PC-9 (cell line): ENCODE data around the gene IFI44. TPM values are rescaled to one million over a fixed set of nuclear protein-coding genes. Genes with fewer than 3 reads are reported as not detected.
A peak's percentile ranks its signal among the peaks of the same experiment; 100 is the strongest.

Source experiments
- BruUV-seq: library from RNA; stranded (reverse); fragments of 400-500 nt; replicated peaks from 2 replicates; lab custom pipeline; 2021; lab: Mats Ljungman, UMichigan
- CTCF ChIA-PET: fragments of 300-600 bp; sonication (Branson Sonifier 250); formaldehyde crosslinking; loops from one replicate; lab custom pipeline; 2022; ENCODE audit warnings: antibody characterized with exemption; lab: Charles Lee
- POLR2A ChIA-PET: fragments of 300-600 bp; sonication (Branson Sonifier 250); formaldehyde crosslinking; loops from one replicate; lab custom pipeline; 2022; ENCODE audit warnings: antibody characterized with exemption; ENCODE audit not compliant: unreplicated experiment; lab: Charles Lee
- DNase-seq, 2 experiments: peaks; one replicate each; pipeline versions ENCODE4 v3.0.0 to v3.0.0-alpha.2; 2015 to 2022; ENCODE audit warnings: mixed read lengths in 1 of 2
- H2AFZ ChIP-seq: fragments of 200-600 bp; sonication (generic); 2 replicates; pipeline ENCODE4 v1.8.1; 2017; ENCODE audit warnings: antibody characterized with exemption
- H3F3A ChIP-seq: fragments of 200-600 bp; sonication (generic); 2 replicates; pipeline ENCODE4 v1.8.1; 2017; ENCODE audit warnings: antibody characterized with exemption, mild to moderate bottlenecking, low read depth; ENCODE audit not compliant: insufficient read depth
- H3K27ac ChIP-seq: fragments of 200-600 bp; sonication (generic); 2 replicates; pipeline ENCODE4 v1.6.1; 2016; ENCODE audit warnings: mixed run types
- H3K27me3 ChIP-seq: fragments of 200-600 bp; sonication (generic); 2 replicates; pipeline ENCODE4 v1.6.1; 2016; ENCODE audit warnings: low read depth, mixed run types; ENCODE audit not compliant: insufficient read depth
- H3K36me3 ChIP-seq: fragments of 200-600 bp; sonication (generic); 2 replicates; pipeline ENCODE4 v1.6.1; 2016; ENCODE audit warnings: low read depth, mixed run types
- H3K4me1 ChIP-seq: fragments of 200-600 bp; sonication (generic); replicated peaks from 2 replicates; pipeline ENCODE4 v1.6.1; 2016; ENCODE audit warnings: mixed run types; ENCODE audit not compliant: insufficient read depth
- H3K4me2 ChIP-seq: fragments of 200-600 bp; sonication (generic); 2 replicates; pipeline ENCODE4 v1.6.1; 2017; ENCODE audit warnings: mixed run types
- H3K4me3 ChIP-seq: fragments of 200-600 bp; sonication (generic); 2 replicates; pipeline ENCODE4 v1.6.1; 2016; ENCODE audit warnings: mixed run types
- H3K79me2 ChIP-seq: fragments of 200-600 bp; sonication (generic); 2 replicates; pipeline ENCODE4 v1.6.1; 2017; ENCODE audit warnings: low read depth, mixed run types
- H3K9me2 ChIP-seq: fragments of 200-600 bp; sonication (generic); 2 replicates; pipeline ENCODE4 v1.8.1; 2017; ENCODE audit warnings: mild to moderate bottlenecking; ENCODE audit not compliant: insufficient read depth
- H3K9me3 ChIP-seq: fragments of 200-600 bp; sonication (generic); 2 replicates; pipeline ENCODE4 v1.8.1; 2016; ENCODE audit warnings: low read depth; ENCODE audit not compliant: insufficient read depth
- H4K20me1 ChIP-seq: fragments of 200-600 bp; sonication (generic); 2 replicates; pipeline ENCODE4 v1.8.1; 2017; ENCODE audit not compliant: insufficient read depth
- EZH2 ChIP-seq: fragments of 200-600 bp; sonication (generic); IDR thresholded peaks from 2 replicates; pipeline ENCODE4 v1.8.0; 2017; ENCODE audit warnings: antibody characterized with exemption, low read depth
- intact Hi-C: fragments of 100-400 bp; cut with micrococcal nuclease; formaldehyde crosslinking; loops from one replicate; pipeline ENCODE4 v1.10.0; 2022; ENCODE audit not compliant: unreplicated experiment
- total RNA-seq: library from RNA; stranded (reverse); gene quantifications from 2 replicates; pipeline ENCODE4 v1.2.3, GENCODE V29; 2021
- TF ChIP-seq, protein P1 (sequence below): fragments of 200-600 bp; sonication (generic); conservative IDR thresholded peaks from 2 replicates; pipeline ENCODE4 v1.6.1; 2017; ENCODE audit warnings: mixed run types, antibody characterized with exemption, mild to moderate bottlenecking, moderate library complexity

The IFI44 gene
- total RNA-seq, 1 experiment from 2014 or later: 4.8 TPM

DNA sequence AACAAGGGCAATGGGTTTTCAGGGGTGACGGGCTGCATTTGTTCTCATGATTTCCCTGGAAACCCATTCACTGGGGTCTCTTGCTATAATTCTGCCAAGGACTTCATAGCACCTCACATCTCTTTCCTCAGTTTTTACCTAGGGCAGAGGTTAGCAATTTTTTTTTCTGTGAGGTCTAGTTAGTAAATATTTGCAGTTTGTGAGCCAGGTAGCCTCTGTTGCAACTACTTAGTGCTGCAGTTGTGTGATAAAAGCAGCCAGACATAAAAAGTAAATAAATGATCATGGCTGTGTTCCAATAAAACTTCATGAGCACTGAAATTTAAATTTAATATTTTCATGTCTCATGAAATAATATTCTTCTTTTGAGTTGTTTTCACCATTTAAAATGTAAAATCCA, 37.7 kb downstream of the IFI44 start:
- H3K9me3 ChIP-seq: no peaks in the 10 kb centered on the region
- no peaks in the 10 kb centered on the region for H3K9me2 ChIP-seq
- intact Hi-C loops: no loop called here
- H3K27me3 ChIP-seq: no peaks in the 10 kb centered on the region
- DNase-seq: no peak
- H3F3A ChIP-seq: no peaks in the 10 kb centered on the region
- TF ChIP-seq EZH2: no peak
- TF ChIP-seq, protein P1, sequence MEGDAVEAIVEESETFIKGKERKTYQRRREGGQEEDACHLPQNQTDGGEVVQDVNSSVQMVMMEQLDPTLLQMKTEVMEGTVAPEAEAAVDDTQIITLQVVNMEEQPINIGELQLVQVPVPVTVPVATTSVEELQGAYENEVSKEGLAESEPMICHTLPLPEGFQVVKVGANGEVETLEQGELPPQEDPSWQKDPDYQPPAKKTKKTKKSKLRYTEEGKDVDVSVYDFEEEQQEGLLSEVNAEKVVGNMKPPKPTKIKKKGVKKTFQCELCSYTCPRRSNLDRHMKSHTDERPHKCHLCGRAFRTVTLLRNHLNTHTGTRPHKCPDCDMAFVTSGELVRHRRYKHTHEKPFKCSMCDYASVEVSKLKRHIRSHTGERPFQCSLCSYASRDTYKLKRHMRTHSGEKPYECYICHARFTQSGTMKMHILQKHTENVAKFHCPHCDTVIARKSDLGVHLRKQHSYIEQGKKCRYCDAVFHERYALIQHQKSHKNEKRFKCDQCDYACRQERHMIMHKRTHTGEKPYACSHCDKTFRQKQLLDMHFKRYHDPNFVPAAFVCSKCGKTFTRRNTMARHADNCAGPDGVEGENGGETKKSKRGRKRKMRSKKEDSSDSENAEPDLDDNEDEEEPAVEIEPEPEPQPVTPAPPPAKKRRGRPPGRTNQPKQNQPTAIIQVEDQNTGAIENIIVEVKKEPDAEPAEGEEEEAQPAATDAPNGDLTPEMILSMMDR: no peak
- peaks cover 3% of the 10 kb centered on the region; the same call in 1 of the 2 replicates for H3K4me1 ChIP-seq
- no peak overlapping the region for H3K4me2 ChIP-seq
- no peak overlapping the region for H3K4me3 ChIP-seq
- no peak overlapping the region for H2AFZ ChIP-seq
- POLR2A ChIA-PET: no interaction called here
- H3K27ac ChIP-seq: no peak overlapping the region
- no peaks in the 10 kb centered on the region for H3K36me3 ChIP-seq
- CTCF ChIA-PET: no interaction called here
- H4K20me1 ChIP-seq: no peaks in the 10 kb centered on the region
- BruUV-seq: no TSS peak
- no peaks in the 10 kb centered on the region for H3K79me2 ChIP-seq

DNA sequence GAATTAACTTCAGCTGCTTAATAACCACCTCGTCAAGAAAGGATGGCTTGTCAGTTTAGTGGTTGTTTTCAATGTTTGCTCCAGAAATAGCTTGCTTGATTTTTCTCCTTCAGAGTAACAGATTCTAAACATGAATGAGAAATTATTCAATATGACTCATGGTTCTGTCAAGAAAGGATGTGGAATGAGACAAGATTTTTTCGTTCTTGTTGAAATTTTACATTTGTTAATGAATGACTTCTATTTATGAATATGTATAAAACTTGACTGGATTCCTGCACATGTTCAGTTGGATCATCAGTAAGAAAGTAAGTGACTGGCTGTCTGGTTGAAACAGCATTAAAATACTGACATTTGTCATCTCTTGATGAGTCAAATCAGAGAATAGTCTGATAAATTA, 38.3 kb downstream of the IFI44 start:
- H3K79me2 ChIP-seq: no peaks in the 10 kb centered on the region
- TF ChIP-seq, protein P1: no peak
- no peak for TF ChIP-seq EZH2
- H3K4me2 ChIP-seq: no peak overlapping the region
- H3K27me3 ChIP-seq: no peaks in the 10 kb centered on the region
- H3K4me1 ChIP-seq: peaks cover 3% of the 10 kb centered on the region; the same call in 1 of the 2 replicates
- DNase-seq: no peak
- H4K20me1 ChIP-seq: no peaks in the 10 kb centered on the region
- POLR2A ChIA-PET: no interaction called here
- H3F3A ChIP-seq: no peaks in the 10 kb centered on the region
- no peaks in the 10 kb centered on the region for H3K36me3 ChIP-seq
- H3K9me3 ChIP-seq: no peaks in the 10 kb centered on the region
- H3K4me3 ChIP-seq: no peak overlapping the region
- no peak overlapping the region for H3K27ac ChIP-seq
- intact Hi-C loops: no loop called here
- CTCF ChIA-PET: no interaction called here
- H2AFZ ChIP-seq: no peak overlapping the region
- H3K9me2 ChIP-seq: no peaks in the 10 kb centered on the region
- BruUV-seq: no TSS peak

DNA sequence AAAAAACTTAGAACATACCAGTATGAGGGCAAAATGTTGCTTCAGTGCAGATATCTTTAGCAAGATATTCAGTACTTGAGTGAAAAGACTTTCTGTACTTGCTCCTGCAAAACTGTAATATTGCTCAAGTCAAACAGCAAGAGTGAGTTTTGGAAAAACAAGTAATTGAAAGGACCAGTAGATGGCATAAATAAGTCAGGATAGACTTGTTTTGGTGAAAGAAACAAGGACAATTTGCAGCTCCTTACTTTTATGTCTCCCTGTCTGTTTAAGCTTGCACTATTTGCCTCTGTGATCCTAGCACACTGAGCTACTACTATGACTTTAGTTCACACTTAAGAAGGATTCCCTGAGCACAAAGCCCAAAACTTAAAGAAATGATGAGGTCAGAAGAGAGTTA, 39.1 kb downstream of the IFI44 start:
- ChIA-PET POLR2A (no interaction called here), CTCF (no interaction called here)
- Histone ChIP-seq H3K27me3 (no peaks in the 10 kb centered on the region), H4K20me1 (no peaks in the 10 kb centered on the region), H3K4me2 (no peak overlapping the region), H3K4me3 (no peak overlapping the region), H2AFZ (no peak overlapping the region), H3K9me2 (no peaks in the 10 kb centered on the region), H3K9me3 (no peaks in the 10 kb centered on the region), H3K79me2 (no peaks in the 10 kb centered on the region), H3K36me3 (no peaks in the 10 kb centered on the region), H3F3A (no peaks in the 10 kb centered on the region), H3K4me1 (no peaks in the 10 kb centered on the region; the same call in 1 of the 2 replicates), H3K27ac (no peak overlapping the region)
- intact Hi-C loops: no loop called here
- no TSS peak for BruUV-seq
- DNase-seq: no peak
- no peak for TF ChIP-seq EZH2
- TF ChIP-seq, protein P1: peak; percentile 39; the same call in 1 of the 2 replicates
